HEK293 (cell line): ENCODE results near the gene CBLN4.

Source experiments
- CTCF ChIA-PET: fragments of 350-600 bp; formaldehyde crosslinking; extraction: SDS; loops from one replicate; lab custom pipeline; 2021; ENCODE audit warnings: antibody characterized with exemption; lab: Yijun Ruan, JAX
- POLR2A ChIA-PET: fragments of 300-600 bp; formaldehyde crosslinking; extraction: SDS; loops from one replicate; lab custom pipeline; 2020; ENCODE audit warnings: antibody characterized with exemption, inconsistent platforms; lab: Yijun Ruan, JAX
- H3K27ac ChIP-seq: fragments of 200-500 bp; sonication (Bioruptor generic); 2 replicates; pipeline ENCODE4 v1.5.1; 2014; ENCODE audit warnings: low read depth, low read length, control low read depth, inconsistent platforms; ENCODE audit errors: extremely low read depth
- H3K36me3 ChIP-seq, 2 experiments: fragments of 200-500 bp in 1 of 2; sonication (Bioruptor generic) in 1 of 2; 1 replicate in 1 of 2; 2 replicates in 1 of 2; pipeline ENCODE4 v1.5.1; 2014 to 2017; ENCODE audit warnings: inconsistent platforms in 2 of 2, low read length in 2 of 2; ENCODE audit not compliant: control insufficient read depth in 2 of 2, insufficient read depth in 1 of 2
- H3K4me1 ChIP-seq: fragments of 200-500 bp; sonication (Bioruptor generic); 2 replicates; pipeline ENCODE4 v1.5.1; 2014; ENCODE audit warnings: mild to moderate bottlenecking, low read length, inconsistent platforms; ENCODE audit not compliant: control insufficient read depth, insufficient read depth
- H3K4me3 ChIP-seq: 2 replicates; pipeline ENCODE4 v1.5.1; 2011; ENCODE audit warnings: low read depth, mild to moderate bottlenecking, control low read depth, low read length, moderate library complexity
- H3K9me3 ChIP-seq: fragments of 200-500 bp; sonication (Bioruptor generic); 2 replicates; pipeline ENCODE4 v1.5.1; 2014; ENCODE audit warnings: low read depth, low read length, inconsistent platforms; ENCODE audit not compliant: control insufficient read depth, insufficient read depth
- RBAK ChIP-seq: fragments of 450-650 bp; formaldehyde crosslinking; IDR thresholded peaks from 2 replicates; pipeline ENCODE4 v1.5.1; 2016; ENCODE audit warnings: missing biosample characterization, missing genetic modification characterization
- SETDB1 ChIP-seq: IDR thresholded peaks from one replicate; pipeline ENCODE4 v1.6.1; 2017; ENCODE audit warnings: mild to moderate bottlenecking, low read length, moderate library complexity, mixed read lengths; ENCODE audit not compliant: insufficient read length
- SP7 ChIP-seq: fragments of 450-650 bp; formaldehyde crosslinking; IDR thresholded peaks from 2 replicates; pipeline ENCODE4 v1.5.1; 2016; ENCODE audit warnings: missing biosample characterization, missing genetic modification characterization
- ZBTB21 ChIP-seq: fragments of 450-650 bp; formaldehyde crosslinking; IDR thresholded peaks from 2 replicates; pipeline ENCODE4 v1.5.1; 2017; ENCODE audit warnings: missing biosample characterization, missing genetic modification characterization
- ZFP37 ChIP-seq: fragments of 450-650 bp; formaldehyde crosslinking; IDR thresholded peaks from 2 replicates; pipeline ENCODE4 v1.5.1; 2016; ENCODE audit warnings: missing biosample characterization, missing genetic modification characterization
- ZIC2 ChIP-seq: fragments of 450-650 bp; formaldehyde crosslinking; IDR thresholded peaks from 2 replicates; pipeline ENCODE4 v1.5.1; 2016; ENCODE audit warnings: missing biosample characterization, missing genetic modification characterization
- ZNF157 ChIP-seq: fragments of 450-650 bp; formaldehyde crosslinking; IDR thresholded peaks from 2 replicates; pipeline ENCODE4 v1.5.1; 2016; ENCODE audit warnings: missing biosample characterization, missing genetic modification characterization
- ZNF169 ChIP-seq: fragments of 450-650 bp; formaldehyde crosslinking; IDR thresholded peaks from 2 replicates; pipeline ENCODE4 v1.5.1; 2016; ENCODE audit warnings: missing biosample characterization, missing genetic modification characterization
- ZNF23 ChIP-seq: fragments of 450-650 bp; formaldehyde crosslinking; IDR thresholded peaks from 2 replicates; pipeline ENCODE4 v1.5.1; 2016; ENCODE audit warnings: missing biosample characterization, missing genetic modification characterization, borderline replicate concordance
- ZNF274 ChIP-seq, 2 experiments: fragments of 200-500 bp in 1 of 2; fragments of 450-650 bp in 1 of 2; sonication (Bioruptor generic) in 1 of 2; formaldehyde crosslinking in 1 of 2; IDR thresholded peaks; 2 replicates each; pipeline versions ENCODE4 v1.5.1 to v1.6.1; 2014 to 2016; ENCODE audit warnings: borderline replicate concordance in 1 of 2, inconsistent platforms in 1 of 2, low read length in 1 of 2, missing biosample characterization in 1 of 2, missing genetic modification characterization in 1 of 2
- ZNF292 ChIP-seq: fragments of 450-650 bp; formaldehyde crosslinking; IDR thresholded peaks from 2 replicates; pipeline ENCODE4 v1.5.1; 2016; ENCODE audit warnings: low read depth, missing biosample characterization, missing genetic modification characterization, borderline replicate concordance
- ZNF433 ChIP-seq: fragments of 450-650 bp; formaldehyde crosslinking; IDR thresholded peaks from 2 replicates; pipeline ENCODE4 v1.5.1; 2016; ENCODE audit warnings: missing biosample characterization, missing genetic modification characterization, low read depth
- ZNF514 ChIP-seq: fragments of 450-650 bp; formaldehyde crosslinking; IDR thresholded peaks from 2 replicates; pipeline ENCODE4 v1.5.1; 2016; ENCODE audit warnings: missing biosample characterization, missing genetic modification characterization
- ZNF548 ChIP-seq: fragments of 450-650 bp; formaldehyde crosslinking; IDR thresholded peaks from 2 replicates; pipeline ENCODE4 v1.5.1; 2016; ENCODE audit warnings: missing biosample characterization, missing genetic modification characterization
- ZNF571 ChIP-seq: fragments of 450-650 bp; formaldehyde crosslinking; IDR thresholded peaks from 2 replicates; pipeline ENCODE4 v1.5.0; 2017; ENCODE audit warnings: missing biosample characterization, missing genetic modification characterization
- ZNF585B ChIP-seq: fragments of 450-650 bp; formaldehyde crosslinking; IDR thresholded peaks from 2 replicates; pipeline ENCODE4 v1.5.1; 2016; ENCODE audit warnings: missing biosample characterization, missing genetic modification characterization
- ZNF768 ChIP-seq: fragments of 450-650 bp; formaldehyde crosslinking; IDR thresholded peaks from 2 replicates; pipeline ENCODE4 v1.5.1; 2018; ENCODE audit warnings: missing biosample characterization, mild to moderate bottlenecking, missing genetic modification characterization
- ZSCAN30 ChIP-seq: fragments of 450-650 bp; IDR thresholded peaks from 2 replicates; pipeline ENCODE4 v1.5.1; 2018; ENCODE audit warnings: missing biosample characterization, mild to moderate bottlenecking, missing genetic modification characterization, moderate library complexity
- ZXDB ChIP-seq: fragments of 450-650 bp; formaldehyde crosslinking; IDR thresholded peaks from 2 replicates; pipeline ENCODE4 v1.5.1; 2016; ENCODE audit warnings: missing biosample characterization, missing genetic modification characterization
- TF ChIP-seq, protein P1 (sequence below): IDR thresholded peaks from 2 replicates; pipeline ENCODE4 v1.6.1; 2011; ENCODE audit warnings: mild to moderate bottlenecking, low read depth, low read length, borderline replicate concordance
- TF ChIP-seq, protein P2 (sequence below): fragments of 450-650 bp; formaldehyde crosslinking; IDR thresholded peaks from 2 replicates; pipeline ENCODE4 v1.5.1; 2017; ENCODE audit warnings: missing biosample characterization, missing genetic modification characterization
- TF ChIP-seq, protein P3 (sequence below): fragments of 450-650 bp; formaldehyde crosslinking; IDR thresholded peaks from 2 replicates; pipeline ENCODE4 v1.5.1; 2016; ENCODE audit warnings: missing biosample characterization, missing genetic modification characterization
- TF ChIP-seq, protein P4 (sequence below): fragments of 450-650 bp; formaldehyde crosslinking; IDR thresholded peaks from 2 replicates; pipeline ENCODE4 v1.5.1; 2016; ENCODE audit warnings: missing biosample characterization, missing genetic modification characterization

Gene CBLN4

DNA sequence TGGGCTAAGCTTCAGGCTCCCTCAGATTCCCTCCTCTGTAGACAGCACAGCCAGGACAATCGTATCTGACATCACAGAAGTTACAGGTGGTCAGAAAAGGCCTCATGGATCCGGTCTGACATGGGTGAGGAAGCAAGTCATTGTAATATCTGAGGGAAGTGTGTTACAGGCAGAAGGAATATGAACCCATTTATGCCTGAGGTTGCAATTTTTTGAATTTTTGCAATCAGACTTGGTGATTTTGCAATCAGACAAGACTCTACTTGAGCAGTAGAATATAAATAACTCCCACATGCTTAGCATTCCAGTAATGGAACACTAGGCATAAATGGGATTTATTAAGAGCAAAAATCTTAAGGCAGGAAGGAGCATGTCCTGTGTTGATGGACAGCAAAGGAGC lies 52.1 kb downstream of the CBLN4 start:
- Histone ChIP-seq H3K36me3 (no peaks in the 10 kb centered on the region), H3K4me1 (no peaks in the 10 kb centered on the region), H3K4me3 (no peak overlapping the region), H3K27ac (no peak overlapping the region), H3K9me3 (no peaks in the 10 kb centered on the region)
- TF ChIP-seq ZNF571 (tag by site-specific recombination) (no peak), SETDB1 (no peak), ZNF514 (tag by site-specific recombination) (no peak), ZNF548 (no peak), ZNF274 (IDR thresholded peaks at IDR 0.05; ENCODE audit: low read length) (no peak), ZNF274 (tag by site-specific recombination; IDR thresholded peaks at IDR 0.05; ENCODE audit: borderline replicate concordance) (no peak), ZNF433 (no peak), ZIC2 (tag by site-specific recombination) (no peak), SP7 (tag by site-specific recombination) (no peak), ZSCAN30 (tag by site-specific recombination) (no peak), ZNF768 (tag by site-specific recombination) (no peak), RBAK (tag by site-specific recombination) (no peak), ZXDB (tag by site-specific recombination) (no peak), ZBTB21 (tag by site-specific recombination) (no peak)
- TF ChIP-seq, protein P1, sequence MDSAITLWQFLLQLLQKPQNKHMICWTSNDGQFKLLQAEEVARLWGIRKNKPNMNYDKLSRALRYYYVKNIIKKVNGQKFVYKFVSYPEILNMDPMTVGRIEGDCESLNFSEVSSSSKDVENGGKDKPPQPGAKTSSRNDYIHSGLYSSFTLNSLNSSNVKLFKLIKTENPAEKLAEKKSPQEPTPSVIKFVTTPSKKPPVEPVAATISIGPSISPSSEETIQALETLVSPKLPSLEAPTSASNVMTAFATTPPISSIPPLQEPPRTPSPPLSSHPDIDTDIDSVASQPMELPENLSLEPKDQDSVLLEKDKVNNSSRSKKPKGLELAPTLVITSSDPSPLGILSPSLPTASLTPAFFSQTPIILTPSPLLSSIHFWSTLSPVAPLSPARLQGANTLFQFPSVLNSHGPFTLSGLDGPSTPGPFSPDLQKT, result no peak
- TF ChIP-seq, protein P2, sequence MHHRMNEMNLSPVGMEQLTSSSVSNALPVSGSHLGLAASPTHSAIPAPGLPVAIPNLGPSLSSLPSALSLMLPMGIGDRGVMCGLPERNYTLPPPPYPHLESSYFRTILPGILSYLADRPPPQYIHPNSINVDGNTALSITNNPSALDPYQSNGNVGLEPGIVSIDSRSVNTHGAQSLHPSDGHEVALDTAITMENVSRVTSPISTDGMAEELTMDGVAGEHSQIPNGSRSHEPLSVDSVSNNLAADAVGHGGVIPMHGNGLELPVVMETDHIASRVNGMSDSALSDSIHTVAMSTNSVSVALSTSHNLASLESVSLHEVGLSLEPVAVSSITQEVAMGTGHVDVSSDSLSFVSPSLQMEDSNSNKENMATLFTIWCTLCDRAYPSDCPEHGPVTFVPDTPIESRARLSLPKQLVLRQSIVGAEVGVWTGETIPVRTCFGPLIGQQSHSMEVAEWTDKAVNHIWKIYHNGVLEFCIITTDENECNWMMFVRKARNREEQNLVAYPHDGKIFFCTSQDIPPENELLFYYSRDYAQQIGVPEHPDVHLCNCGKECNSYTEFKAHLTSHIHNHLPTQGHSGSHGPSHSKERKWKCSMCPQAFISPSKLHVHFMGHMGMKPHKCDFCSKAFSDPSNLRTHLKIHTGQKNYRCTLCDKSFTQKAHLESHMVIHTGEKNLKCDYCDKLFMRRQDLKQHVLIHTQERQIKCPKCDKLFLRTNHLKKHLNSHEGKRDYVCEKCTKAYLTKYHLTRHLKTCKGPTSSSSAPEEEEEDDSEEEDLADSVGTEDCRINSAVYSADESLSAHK (tag by site-specific recombination), result no peak
- ChIA-PET POLR2A (no interaction called here), CTCF (no interaction called here)

DNA sequence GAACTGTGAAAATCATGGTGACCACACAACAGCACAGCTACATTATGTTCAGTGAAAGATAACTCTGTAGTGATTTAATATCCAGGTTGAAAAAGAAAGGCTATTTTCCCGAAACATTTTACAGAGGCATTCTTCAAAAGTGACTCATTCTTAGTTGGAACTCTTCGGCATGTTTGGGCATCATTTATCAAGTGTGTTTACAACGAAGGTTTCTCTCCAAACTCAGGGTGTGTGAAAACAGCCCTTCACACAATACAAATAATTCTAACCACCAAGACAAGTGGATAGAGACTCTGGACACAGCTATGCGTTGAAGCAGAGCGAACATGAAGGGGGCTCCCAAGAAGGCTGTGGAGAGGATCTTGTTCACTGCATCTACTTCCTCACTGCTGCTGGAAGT lies 57.6 kb downstream of the CBLN4 start:
- no peaks in the 10 kb centered on the region for H3K36me3 ChIP-seq
- CTCF ChIA-PET, result interaction anchor here (0.6 kb wide), 1 partner anchor 139 kb away, joined by 5 read pairs; no protein-coding TSS in a partner anchor
- no peaks in the 10 kb centered on the region for H3K4me1 ChIP-seq
- H3K9me3 ChIP-seq, result no peaks in the 10 kb centered on the region
- no peak overlapping the region for H3K27ac ChIP-seq
- TF ChIP-seq ZFP37 (tag by site-specific recombination) (no peak), ZNF157 (tag by site-specific recombination) (no peak), ZNF169 (tag by site-specific recombination) (no peak), ZNF585B (tag by site-specific recombination) (no peak), ZNF292 (no peak), ZNF23 (tag by site-specific recombination) (no peak)
- TF ChIP-seq, protein P3, sequence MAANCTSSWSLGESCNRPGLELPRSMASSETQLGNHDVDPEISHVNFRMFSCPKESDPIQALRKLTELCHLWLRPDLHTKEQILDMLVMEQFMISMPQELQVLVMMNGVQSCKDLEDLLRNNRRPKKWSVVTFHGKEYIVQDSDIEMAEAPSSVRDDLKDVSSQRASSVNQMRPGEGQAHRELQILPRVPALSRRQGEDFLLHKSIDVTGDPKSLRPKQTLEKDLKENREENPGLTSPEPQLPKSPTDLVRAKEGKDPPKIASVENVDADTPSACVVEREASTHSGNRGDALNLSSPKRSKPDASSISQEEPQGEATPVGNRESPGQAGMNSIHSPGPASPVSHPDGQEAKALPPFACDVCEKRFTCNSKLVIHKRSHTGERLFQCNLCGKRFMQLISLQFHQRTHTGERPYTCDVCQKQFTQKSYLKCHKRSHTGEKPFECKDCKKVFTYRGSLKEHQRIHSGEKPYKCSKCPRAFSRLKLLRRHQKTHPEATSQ (tag by site-specific recombination), result no peak
- TF ChIP-seq, protein P4, sequence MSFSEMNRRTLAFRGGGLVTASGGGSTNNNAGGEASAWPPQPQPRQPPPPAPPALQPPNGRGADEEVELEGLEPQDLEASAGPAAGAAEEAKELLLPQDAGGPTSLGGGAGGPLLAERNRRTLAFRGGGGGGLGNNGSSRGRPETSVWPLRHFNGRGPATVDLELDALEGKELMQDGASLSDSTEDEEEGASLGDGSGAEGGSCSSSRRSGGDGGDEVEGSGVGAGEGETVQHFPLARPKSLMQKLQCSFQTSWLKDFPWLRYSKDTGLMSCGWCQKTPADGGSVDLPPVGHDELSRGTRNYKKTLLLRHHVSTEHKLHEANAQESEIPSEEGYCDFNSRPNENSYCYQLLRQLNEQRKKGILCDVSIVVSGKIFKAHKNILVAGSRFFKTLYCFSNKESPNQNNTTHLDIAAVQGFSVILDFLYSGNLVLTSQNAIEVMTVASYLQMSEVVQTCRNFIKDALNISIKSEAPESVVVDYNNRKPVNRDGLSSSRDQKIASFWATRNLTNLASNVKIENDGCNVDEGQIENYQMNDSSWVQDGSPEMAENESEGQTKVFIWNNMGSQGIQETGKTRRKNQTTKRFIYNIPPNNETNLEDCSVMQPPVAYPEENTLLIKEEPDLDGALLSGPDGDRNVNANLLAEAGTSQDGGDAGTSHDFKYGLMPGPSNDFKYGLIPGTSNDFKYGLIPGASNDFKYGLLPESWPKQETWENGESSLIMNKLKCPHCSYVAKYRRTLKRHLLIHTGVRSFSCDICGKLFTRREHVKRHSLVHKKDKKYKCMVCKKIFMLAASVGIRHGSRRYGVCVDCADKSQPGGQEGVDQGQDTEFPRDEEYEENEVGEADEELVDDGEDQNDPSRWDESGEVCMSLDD (tag by site-specific recombination), result no peak
- POLR2A ChIA-PET, result no interaction called here
- H3K4me3 ChIP-seq, result no peak overlapping the region
